Astrocyte of the cerebellum (primary cell): ENCODE data around the gene RBMS1.
A peak's percentile ranks its signal among the peaks of the same experiment; 100 is the strongest.

Source experiments
- DNase-seq: peaks from one replicate; pipeline ENCODE4 v3.0.0-alpha.2; 2011; ENCODE audit warnings: low read depth
- H3K4me3 ChIP-seq: 2 replicates; pipeline ENCODE4 v1.5.1; 2011; ENCODE audit warnings: mild to moderate bottlenecking, low read depth, low read length, moderate library complexity
- CTCF ChIP-seq: IDR thresholded peaks from 2 replicates; pipeline ENCODE4 v1.5.1; 2012; ENCODE audit warnings: low read length, low read depth, moderate library complexity, mild to moderate bottlenecking; ENCODE audit errors: missing control alignments
- in situ Hi-C: cut with HindIII; loops from 2 replicates; pipeline ENCODE4 v1.10.0; 2017; ENCODE audit warnings: low sequenced_read_pairs

Gene RBMS1

GRCh38 chr2:160409480-160409879, 84.1 kb downstream of the RBMS1 start:
- H3K4me3 ChIP-seq = no peak overlapping the region
- no peak for TF ChIP-seq CTCF
- in situ Hi-C loops = no loop called here
- no peak for DNase-seq

DNA sequence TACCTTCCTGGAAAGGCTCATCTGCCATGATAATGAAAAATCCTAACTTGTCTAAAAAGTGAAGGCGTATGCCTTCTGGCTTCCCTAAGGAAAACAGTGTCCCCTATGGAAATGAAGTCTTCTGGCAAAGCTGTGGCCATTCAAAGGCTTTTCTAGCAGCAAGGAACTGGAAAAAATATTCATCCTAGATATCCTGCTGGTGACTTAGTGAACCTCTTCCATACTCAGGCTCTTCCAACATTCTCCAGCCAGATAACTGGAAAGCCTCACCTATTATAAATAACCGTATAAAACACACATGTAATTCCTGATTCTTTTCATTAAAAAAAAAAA, 84.7 kb downstream of the RBMS1 start:
- H3K4me3 ChIP-seq = no peak overlapping the region
- DNase-seq = no peak
- TF ChIP-seq CTCF = no peak
- in situ Hi-C loops = no loop called here

DNA sequence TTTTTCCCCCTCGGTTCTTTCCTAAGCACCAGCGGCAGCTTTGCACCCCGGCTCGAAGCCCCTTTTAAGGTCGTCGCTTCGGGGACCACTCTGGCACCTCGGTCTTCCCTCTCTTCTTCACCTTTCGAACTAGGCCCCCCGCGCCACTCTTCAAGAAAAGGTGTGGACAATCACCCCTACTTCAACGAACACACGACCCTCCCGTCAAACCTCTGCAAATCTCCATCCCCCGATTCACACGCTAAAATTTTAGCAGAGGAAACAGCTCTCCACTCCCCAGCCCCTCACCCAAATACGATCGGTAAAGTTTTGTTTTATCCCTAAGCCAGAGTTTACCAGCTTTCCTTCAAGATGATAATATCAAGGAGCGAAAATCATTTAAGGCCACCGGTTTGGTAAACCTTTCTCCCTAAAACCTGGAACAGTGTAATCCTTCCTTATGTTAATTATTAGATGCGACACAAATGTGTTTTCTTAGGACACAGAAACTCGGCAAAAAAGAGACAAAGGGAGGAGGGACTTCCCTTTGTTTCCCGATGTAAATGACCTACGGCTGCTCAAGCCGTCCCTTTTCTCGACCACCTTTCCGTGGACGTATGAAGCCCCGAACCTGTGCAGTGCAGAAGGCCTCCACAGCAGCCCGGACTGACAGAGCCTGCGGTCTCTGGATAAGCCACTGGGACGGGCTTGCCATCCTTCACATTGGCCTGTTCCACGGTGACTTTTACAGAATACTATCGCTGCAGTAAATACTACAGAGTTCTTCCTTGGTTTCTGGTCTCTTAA, 85.2 kb downstream of the RBMS1 start:
- DNase-seq = no peak
- in situ Hi-C loops = no loop called here

GRCh38 chr2:160407393-160408172, 86.0 kb downstream of the RBMS1 start:
- H3K4me3 ChIP-seq = peak overlapping the region; percentile 66
- no peak for TF ChIP-seq CTCF
- in situ Hi-C loops = no loop called here
- no peak for DNase-seq

More for the DNA sequence above, 85.2 kb downstream of the RBMS1 start:
- H3K4me3 ChIP-seq = peak overlapping the region; percentile 66
- TF ChIP-seq CTCF = no peak

DNA sequence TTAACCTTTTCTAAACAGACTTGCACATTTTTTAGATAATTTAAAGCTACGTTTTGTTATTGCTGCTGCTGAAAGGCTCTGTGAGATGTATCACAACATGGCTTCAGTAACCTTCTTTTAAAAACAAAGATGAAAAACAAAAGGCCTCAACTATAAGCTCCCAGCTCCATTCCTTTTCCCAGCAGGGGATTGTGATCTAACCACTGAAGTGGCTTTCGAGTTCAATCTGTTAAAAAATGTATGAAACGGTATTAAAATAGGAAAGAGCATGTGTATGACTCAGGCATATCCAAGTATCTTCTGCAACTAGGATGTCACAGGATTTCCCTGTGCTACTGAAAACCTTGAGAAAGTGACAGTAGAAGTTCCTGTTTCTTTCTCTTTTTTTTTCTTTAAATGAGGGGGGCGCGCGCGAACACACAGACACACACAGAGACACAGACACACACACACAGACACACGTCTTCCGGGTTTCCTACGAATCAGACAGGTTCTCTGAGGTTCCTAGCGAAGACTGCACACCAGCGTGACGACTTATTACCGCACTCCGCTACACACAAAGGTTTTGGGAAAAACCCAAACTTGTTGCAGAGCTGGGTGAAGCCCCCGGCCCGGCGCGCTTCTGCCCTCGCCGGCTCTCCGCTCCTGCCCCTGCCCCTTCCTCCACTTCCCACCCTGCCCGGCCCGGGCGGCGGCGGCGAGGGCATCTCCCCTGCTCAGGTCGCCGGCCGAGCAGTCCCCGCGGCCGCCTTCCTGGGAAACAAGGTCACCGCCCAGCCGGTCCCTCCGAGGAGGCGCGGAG, 86.8 kb downstream of the RBMS1 start:
- H3K4me3 ChIP-seq = peak overlapping the region; percentile 66
- no peak for TF ChIP-seq CTCF
- no peak for DNase-seq
- in situ Hi-C loops = no loop called here

DNA sequence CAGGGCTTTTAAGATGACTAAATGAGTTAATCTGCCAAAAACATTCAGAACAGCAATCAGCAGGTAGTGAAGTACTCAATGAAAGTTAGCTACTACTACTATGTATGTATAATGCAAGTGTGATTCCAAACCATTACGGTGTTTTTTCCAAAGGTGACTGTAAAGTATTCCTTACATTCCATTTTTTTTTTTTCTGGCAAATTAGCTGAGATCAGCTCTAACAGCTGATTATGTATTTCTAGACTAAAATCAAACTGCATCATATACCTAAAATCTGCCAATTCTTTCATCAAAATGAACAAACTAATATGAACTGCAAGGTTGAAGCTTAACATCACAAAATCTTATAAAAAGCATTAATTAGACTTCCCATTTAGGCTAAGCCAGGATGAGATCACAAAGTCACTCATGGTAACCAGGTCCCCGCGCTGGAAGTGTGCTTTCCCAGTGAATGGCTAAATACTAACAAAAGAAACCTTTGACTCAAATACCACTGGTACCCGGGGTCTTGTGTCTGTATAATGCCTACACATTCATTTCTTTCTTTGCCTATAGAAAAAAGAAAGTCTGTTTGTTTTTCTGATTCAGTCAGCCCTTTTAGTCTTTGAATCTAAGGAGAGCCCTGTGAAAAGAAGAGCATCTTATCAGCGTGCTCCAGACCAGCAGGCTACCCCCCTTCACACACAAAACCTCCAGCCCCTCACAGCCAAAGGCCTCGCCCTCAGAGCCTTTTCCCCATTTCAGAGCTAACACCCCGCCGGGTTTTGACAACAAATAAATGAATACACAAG, 88.3 kb downstream of the RBMS1 start:
- DNase-seq = no peak
- no peak for TF ChIP-seq CTCF
- H3K4me3 ChIP-seq = peak overlapping the region; percentile 66
- in situ Hi-C loops = no loop called here
